AG04449 (cell line): ENCODE measurements around the gene CFAP157.

Experiments used
- CTCF ChIA-PET: fragments of 350-600 bp; formaldehyde crosslinking; extraction: SDS; loops from one replicate; lab custom pipeline; 2021; ENCODE audit warnings: antibody characterized with exemption; lab: Yijun Ruan, JAX
- POLR2A ChIA-PET: fragments of 400-600, 350-600 bp; formaldehyde crosslinking; extraction: SDS; loops from one replicate; lab custom pipeline; 2020; ENCODE audit warnings: antibody characterized with exemption, inconsistent platforms; lab: Yijun Ruan, JAX
- DNase-seq: peaks from one replicate; pipeline ENCODE4 v3.0.0-alpha.2; 2010; ENCODE audit warnings: low read depth, low spot score
- H3K4me3 ChIP-seq: 2 replicates; pipeline ENCODE4 v1.5.1; 2011; ENCODE audit warnings: low read depth, mild to moderate bottlenecking, control low read depth, low read length
- CTCF ChIP-seq: IDR thresholded peaks from one replicate; pipeline ENCODE4 v1.5.1; 2011; ENCODE audit warnings: mild to moderate bottlenecking, moderate library complexity, low read length, control low read depth, inconsistent platforms; ENCODE audit not compliant: insufficient read depth; ENCODE audit errors: missing control alignments

The CFAP157 gene

GRCh38 chr9:127708952-127709587 lies 2.3 kb downstream of the CFAP157 start:
- DNase-seq, result no peak
- H3K4me3 ChIP-seq, result no peak overlapping the region
- ChIA-PET CTCF (interaction anchor here (1.0 to 1.1 kb wide), 2 partner anchors 25 to 26 kb away, joined by 3 to 4 read pairs; partner anchors contain the start of gene TOR2A), POLR2A (no interaction called here)
- no peak for TF ChIP-seq CTCF

GRCh38 chr9:127710204-127710783 lies 3.5 kb downstream of the CFAP157 start:
- H3K4me3 ChIP-seq, result no peak overlapping the region
- POLR2A ChIA-PET, result interaction anchor here (0.7 kb wide), 1 partner anchor 20 kb away, joined by 3 read pairs; no protein-coding TSS in a partner anchor
- CTCF ChIA-PET, result interaction anchor here (0.9 to 1.0 kb wide), 3 partner anchors 15 to 25 kb away, joined by 3 read pairs; partner anchors contain the start of gene TOR2A
- DNase-seq, result no peak
- TF ChIP-seq CTCF, result no peak

- POLR2A ChIA-PET, result interaction anchor here (0.7 kb wide), 1 partner anchor 19 kb away, joined by 3 read pairs; no protein-coding TSS in a partner anchor
- CTCF ChIA-PET, result interaction anchor here (0.9 to 1.0 kb wide), 2 partner anchors 24 to 102 kb away, joined by 3 read pairs; partner anchors contain the start of gene TOR2A
- TF ChIP-seq CTCF, result no peak
- DNase-seq, result no peak
- H3K4me3 ChIP-seq, result no peak overlapping the region
These were observed 4.5 kb downstream of the CFAP157 start for GRCh38 chr9:127711226-127711701.

- no peak for DNase-seq
- no peak overlapping the region for H3K4me3 ChIP-seq
- POLR2A ChIA-PET, result no interaction called here
- TF ChIP-seq CTCF, result no peak
- CTCF ChIA-PET, result interaction anchor here (1.0 kb wide), 1 partner anchor 102 kb away, joined by 3 read pairs; no protein-coding TSS in a partner anchor
These were observed 5.1 kb downstream of the CFAP157 start for GRCh38 chr9:127711831-127712274.

GRCh38 chr9:127712371-127712770 lies 5.6 kb downstream of the CFAP157 start:
- no peak for TF ChIP-seq CTCF
- H3K4me3 ChIP-seq, result no peak overlapping the region
- CTCF ChIA-PET, result interaction anchor here (0.7 to 1.0 kb wide), 3 partner anchors 101 to 118 kb away, joined by 3 read pairs; no protein-coding TSS in a partner anchor
- DNase-seq, result no peak
- POLR2A ChIA-PET, result no interaction called here

GRCh38 chr9:127712867-127713266 lies 6.1 kb downstream of the CFAP157 start:
- POLR2A ChIA-PET, result no interaction called here
- no peak overlapping the region for H3K4me3 ChIP-seq
- CTCF ChIA-PET, result interaction anchor here (0.7 to 0.8 kb wide), 2 partner anchors 102 to 119 kb away, joined by 3 read pairs; no protein-coding TSS in a partner anchor
- TF ChIP-seq CTCF, result no peak
- DNase-seq, result no peak
